GOT3 (cell line): ENCODE results near the gene FANCD2.
"Not testable (repeated sequence)": the region's sequence is repeated elsewhere in the genome, so short reads cannot be mapped to it uniquely, and the experiment has no call there.

Experiments used
- DNase-seq: peaks from one replicate; lab custom pipeline; 2025; ENCODE audit warnings: mixed read lengths; lab: John Stamatoyannopoulos, UW

FANCD2 gene

GRCh38 chr3:10108091-10108490 lies 81.9 kb downstream of the FANCD2 start, which contains the start of gene FANCD2OS:
FANCD2OS (minus strand) TSS chr3:10108255; CDS start chr3:10104774, 3,481 bp downstream.
- no peak for DNase-seq

GRCh38 chr3:10115326-10116137 lies 89.3 kb downstream of the FANCD2 start, which contains the start of gene BRK1:
BRK1 (plus strand) TSS chr3:10115675; CDS start chr3:10115702, 27 bp downstream.
- peak; percentile 73 for DNase-seq

- DNase-seq: no peak
Observed at GRCh38 chr3:10116138-10116460, 89.9 kb downstream of the FANCD2 start.

GRCh38 chr3:10116928-10117327 lies 90.7 kb downstream of the FANCD2 start:
- no peak for DNase-seq

GRCh38 chr3:10119376-10119775 lies 93.1 kb downstream of the FANCD2 start:
- no peak for DNase-seq

- DNase-seq: no peak
Observed at GRCh38 chr3:10121064-10121463, 94.8 kb downstream of the FANCD2 start.

- no peak for DNase-seq
Observed at GRCh38 chr3:10122724-10123123, 96.5 kb downstream of the FANCD2 start.

- not testable (repeated sequence) for DNase-seq
Observed at GRCh38 chr3:10135872-10136271, 109.6 kb downstream of the FANCD2 start.

GRCh38 chr3:10136426-10137005 lies 110.3 kb downstream of the FANCD2 start:
- no peak for DNase-seq

GRCh38 chr3:10137178-10137577 lies 110.9 kb downstream of the FANCD2 start:
- no peak for DNase-seq

GRCh38 chr3:10140996-10141546 lies 114.8 kb downstream of the FANCD2 start:
- no peak for DNase-seq

- no peak for DNase-seq
Observed at GRCh38 chr3:10142707-10143560, 116.7 kb downstream of the FANCD2 start.

GRCh38 chr3:10145685-10146084 lies 119.4 kb downstream of the FANCD2 start:
- no peak for DNase-seq

- no peak for DNase-seq
Observed at GRCh38 chr3:10149226-10149625, 123.0 kb downstream of the FANCD2 start.

GRCh38 chr3:10150987-10151386 lies 124.8 kb downstream of the FANCD2 start:
- no peak for DNase-seq
